GM23248 (cell line): Measurements from ENCODE around the gene MMP3. TPM values are rescaled to one million over a fixed set of nuclear protein-coding genes. Genes with fewer than 3 reads are reported as not detected.

Source experiments
- DNase-seq: peaks from one replicate; pipeline ENCODE4 v3.0.0-alpha.2; 2015
- H2AFZ ChIP-seq: fragments of 200-600 bp; sonication (generic); 2 replicates; pipeline ENCODE4 v1.6.1; 2016; ENCODE audit warnings: antibody characterized with exemption
- H3F3A ChIP-seq: fragments of 200-600 bp; sonication (generic); 2 replicates; pipeline ENCODE4 v1.6.1; 2016; ENCODE audit warnings: mild to moderate bottlenecking, antibody characterized with exemption, mixed run types; ENCODE audit not compliant: insufficient read depth
- H3K27ac ChIP-seq: fragments of 200-600 bp; sonication (generic); 2 replicates; pipeline ENCODE4 v1.5.1; 2016; ENCODE audit warnings: mild to moderate bottlenecking
- H3K27me3 ChIP-seq: fragments of 200-600 bp; sonication (generic); replicated peaks from 2 replicates; pipeline ENCODE4 v1.6.1; 2016; ENCODE audit warnings: mild to moderate bottlenecking; ENCODE audit not compliant: insufficient read depth
- H3K36me3 ChIP-seq: fragments of 200-600 bp; sonication (generic); 2 replicates; pipeline ENCODE4 v1.6.1; 2016; ENCODE audit warnings: low read depth, mild to moderate bottlenecking
- H3K4me1 ChIP-seq: fragments of 200-600 bp; sonication (generic); 2 replicates; pipeline ENCODE4 v1.6.1; 2016; ENCODE audit warnings: mild to moderate bottlenecking; ENCODE audit not compliant: insufficient read depth
- H3K4me2 ChIP-seq: fragments of 200-600 bp; sonication (generic); one replicate; pipeline ENCODE4 v1.6.1; 2016; ENCODE audit warnings: mild to moderate bottlenecking; ENCODE audit not compliant: unreplicated experiment
- H3K4me3 ChIP-seq: fragments of 200-600 bp; sonication (generic); 2 replicates; pipeline ENCODE4 v1.5.1; 2016; ENCODE audit warnings: mild to moderate bottlenecking
- H3K79me2 ChIP-seq: fragments of 200-600 bp; sonication (generic); 2 replicates; pipeline ENCODE4 v1.6.1; 2016; ENCODE audit warnings: mild to moderate bottlenecking; ENCODE audit not compliant: insufficient read depth
- H3K9ac ChIP-seq: fragments of 200-600 bp; sonication (generic); 2 replicates; pipeline ENCODE4 v1.6.1; 2016; ENCODE audit warnings: mild to moderate bottlenecking
- H3K9me2 ChIP-seq: fragments of 200-600 bp; sonication (generic); 2 replicates; pipeline ENCODE4 v1.6.1; 2016; ENCODE audit warnings: mixed run types, mild to moderate bottlenecking, moderate library complexity; ENCODE audit not compliant: insufficient read depth
- H3K9me3 ChIP-seq: fragments of 200-600 bp; sonication (generic); one replicate; pipeline ENCODE4 v1.6.1; 2017; ENCODE audit warnings: low read depth
- H4K20me1 ChIP-seq: fragments of 200-600 bp; sonication (generic); 2 replicates; pipeline ENCODE4 v1.6.0; 2016; ENCODE audit not compliant: insufficient read depth
- EZH2 ChIP-seq: fragments of 200-600 bp; sonication (generic); IDR thresholded peaks from 2 replicates; pipeline ENCODE4 v1.6.1; 2018; ENCODE audit warnings: antibody characterized with exemption, mild to moderate bottlenecking; ENCODE audit not compliant: insufficient read depth, poor library complexity, severe bottlenecking
- EZH2phosphoT487 ChIP-seq: fragments of 200-600 bp; sonication (generic); IDR thresholded peaks from 2 replicates; pipeline ENCODE4 v1.6.1; 2018; ENCODE audit warnings: antibody characterized with exemption, moderate library complexity, mild to moderate bottlenecking, low read depth; ENCODE audit not compliant: insufficient read depth
- WGBS, 2 experiments: methylation state at CpG; one replicate each; pipeline ENCODE4 v1.1.6; 2015 to 2017; ENCODE audit warnings: low lambda C conversion rate in 2 of 2, low coverage in 1 of 2; ENCODE audit errors: missing lambda C conversion rate in 2 of 2; 5-methylcytosine and 5-hydroxymethylcytosine counted together
- in situ Hi-C: fragments of 300-500 bp; cut with MboI; formaldehyde crosslinking; loops from 2 replicates; pipeline ENCODE4 v1.15.0; 2020
- polyA plus RNA-seq: library from polyadenylated mRNA; unstranded; fragments of >200 nt; fragmentation: Nextera tagmentation; extraction: Ambion mirVana; gene quantifications from 2 replicates; pipeline ENCODE4 v1.2.1, GENCODE V29; 2016
- total RNA-seq: library from RNA; depleted of rRNA; stranded (reverse); fragments of >200 nt; shearing (Covaris generic); gene quantifications from 2 replicates; pipeline ENCODE4 v1.2.3, GENCODE V29; 2014

MMP3 gene
- total and polyA plus RNA-seq, 2 experiments from 2014 or later = 18.8 to 19.1 TPM

GRCh38 chr11:102850973-102851745, 7.8 kb upstream of the MMP3 start:
- Histone ChIP-seq H3F3A (peaks cover 17% of the 10 kb centered on the region), H3K79me2 (no peaks in the 10 kb centered on the region), H3K9me3 (no peaks in the 10 kb centered on the region), H3K4me1 (peaks cover 26% of the 10 kb centered on the region), H3K36me3 (no peaks in the 10 kb centered on the region), H3K4me2 (peak overlapping the region; percentile 52), H3K27me3 (no peaks in the 10 kb centered on the region), H3K9ac (0 out of 2 replicates have a peak overlapping the region, but pooled peaks have one; percentile 14), H3K27ac (peak overlapping the region; percentile 67), H3K9me2 (no peaks in the 10 kb centered on the region), H4K20me1 (no peaks in the 10 kb centered on the region), H3K4me3 (no peak overlapping the region), H2AFZ (no peak overlapping the region)
- TF ChIP-seq EZH2 (no peak), EZH2phosphoT487 (no peak)
- peak; percentile 97 for DNase-seq
- WGBS, 2 experiments = 13 to 17% methylated on average over 7 of the region's 7 CpGs
- in situ Hi-C loops = no loop called here

GRCh38 chr11:102849311-102849710, 5.9 kb upstream of the MMP3 start:
- no peaks in the 10 kb centered on the region for H3K9me2 ChIP-seq
- 0% methylated on average over 1 of the region's 1 CpG for WGBS, 2 experiments
- H3F3A ChIP-seq = peaks cover 21% of the 10 kb centered on the region
- H3K4me3 ChIP-seq = no peak overlapping the region
- in situ Hi-C loops = no loop called here
- H3K9ac ChIP-seq = no peak overlapping the region
- no peak for TF ChIP-seq EZH2phosphoT487
- TF ChIP-seq EZH2 = no peak
- peak overlapping the region; percentile 63 for H3K4me2 ChIP-seq
- no peaks in the 10 kb centered on the region for H3K27me3 ChIP-seq
- no peaks in the 10 kb centered on the region for H3K36me3 ChIP-seq
- no peaks in the 10 kb centered on the region for H3K9me3 ChIP-seq
- peak; percentile 92 for DNase-seq
- peaks cover 26% of the 10 kb centered on the region for H3K4me1 ChIP-seq
- H4K20me1 ChIP-seq = no peaks in the 10 kb centered on the region
- H3K79me2 ChIP-seq = no peaks in the 10 kb centered on the region
- H2AFZ ChIP-seq = no peak overlapping the region
- H3K27ac ChIP-seq = peak overlapping the region; percentile 31; the same call in 1 of the 2 replicates

DNA sequence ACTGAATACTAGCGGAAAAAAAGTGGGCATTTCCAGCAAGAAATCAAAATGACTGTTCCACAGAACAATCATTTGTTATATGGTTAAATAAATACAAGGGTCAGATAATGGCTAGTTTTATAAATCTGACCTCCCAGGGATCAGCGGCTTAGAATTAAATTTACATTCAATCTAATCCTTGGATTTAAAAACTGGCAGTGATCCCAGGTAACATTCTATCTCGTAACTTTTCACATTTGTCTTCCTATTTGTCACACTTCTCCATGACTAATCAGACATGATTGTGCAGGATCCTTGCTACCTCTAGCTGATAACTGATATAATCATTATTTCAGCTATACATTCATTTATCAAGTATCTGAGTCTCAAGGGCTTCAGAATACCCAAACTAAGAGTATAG, 2.9 kb upstream of the MMP3 start:
- peaks cover 36% of the 10 kb centered on the region for H3F3A ChIP-seq
- no peaks in the 10 kb centered on the region for H3K9me2 ChIP-seq
- TF ChIP-seq EZH2phosphoT487 (no peak), EZH2 (no peak)
- H4K20me1 ChIP-seq = no peaks in the 10 kb centered on the region
- H3K4me1 ChIP-seq = peaks cover 38% of the 10 kb centered on the region
- WGBS, 2 experiments = 63 to 69% methylated on average over 3 of the region's 3 CpGs
- H3K36me3 ChIP-seq = no peaks in the 10 kb centered on the region
- H3K9me3 ChIP-seq = no peaks in the 10 kb centered on the region
- in situ Hi-C loops = no loop called here
- no peak for DNase-seq
- H2AFZ ChIP-seq = no peak overlapping the region
- no peaks in the 10 kb centered on the region for H3K27me3 ChIP-seq
- H3K4me2 ChIP-seq = no peak overlapping the region
- no peak overlapping the region for H3K27ac ChIP-seq
- H3K79me2 ChIP-seq = no peaks in the 10 kb centered on the region
- no peak overlapping the region for H3K9ac ChIP-seq
- no peak overlapping the region for H3K4me3 ChIP-seq

- DNase-seq = no peak
- in situ Hi-C loops = no loop called here
Observed at GRCh38 chr11:102842930-102843329, 479 bp downstream of the MMP3 start.

More at GRCh38 chr11:102842930-102843329, 479 bp downstream of the MMP3 start:
- H3K79me2 ChIP-seq = no peaks in the 10 kb centered on the region
- H3K9ac ChIP-seq = no peak overlapping the region
- peak overlapping the region; percentile 35; the same call in 1 of the 2 replicates for H3K27ac ChIP-seq
- H3K36me3 ChIP-seq = no peaks in the 10 kb centered on the region
- H2AFZ ChIP-seq = no peak overlapping the region
- no peaks in the 10 kb centered on the region; the same call in 1 of the 2 replicates for H3K9me2 ChIP-seq
- peak overlapping the region; percentile 13; the same call in 1 of the 2 replicates for H3K4me3 ChIP-seq
- no peaks in the 10 kb centered on the region for H4K20me1 ChIP-seq
- H3F3A ChIP-seq = peaks cover 18% of the 10 kb centered on the region
- H3K4me2 ChIP-seq = peak overlapping the region; percentile 74
- H3K4me1 ChIP-seq = peaks cover 16% of the 10 kb centered on the region
- no peaks in the 10 kb centered on the region for H3K27me3 ChIP-seq
- no peak for TF ChIP-seq EZH2
- TF ChIP-seq EZH2phosphoT487 = no peak
- no peaks in the 10 kb centered on the region for H3K9me3 ChIP-seq
- WGBS, 2 experiments = 59 to 75% methylated on average over 1 of the region's 1 CpG
